ENCODE data around the gene ACKR3. TPM values are rescaled to one million over a fixed set of nuclear protein-coding genes. Genes with fewer than 3 reads are reported as not detected.
A peak's percentile ranks its signal among the peaks of the same experiment; 100 is the strongest.

Gene ACKR3
- total RNA-seq, 2 experiments from 2014 or later: 0.45 to 0.49 TPM

DNA sequence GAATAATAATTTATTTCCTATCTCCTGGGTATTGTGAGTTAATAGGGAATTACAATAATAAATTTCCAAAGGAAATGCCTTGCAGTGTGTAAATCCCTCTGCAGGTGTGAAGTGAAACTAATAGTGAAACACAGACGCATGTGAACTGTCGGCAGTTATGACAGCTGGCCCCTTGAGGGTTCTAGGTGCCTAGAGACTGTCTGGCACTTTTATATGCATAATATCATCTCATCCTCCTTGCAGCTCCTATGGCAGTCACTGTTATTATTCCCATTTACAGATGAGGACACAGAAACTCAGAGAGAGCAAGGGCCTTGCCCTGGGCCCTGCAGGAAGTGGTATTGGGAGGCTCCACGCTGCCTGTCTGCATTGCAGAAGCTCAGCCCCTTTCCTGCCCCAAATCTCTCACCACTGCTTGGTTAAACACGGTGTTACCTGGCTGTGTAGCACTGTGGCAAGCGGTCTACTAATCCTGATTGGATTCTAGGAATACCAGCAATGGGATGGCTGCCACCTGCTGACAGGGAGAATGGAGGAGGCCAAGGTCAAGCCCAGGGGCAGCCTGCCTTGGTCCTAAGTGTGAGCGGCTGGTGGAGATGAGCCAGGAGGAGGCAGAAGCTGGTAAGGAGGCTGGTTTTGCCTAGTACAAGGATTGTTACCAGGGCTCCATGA is 32.8 kb upstream of the ACKR3 start:
- peak; percentile 69 for DNase-seq
- Mint-ChIP-seq H3K36me3 (ENCODE audit: low read depth) (peaks cover 5% of the 10 kb centered on the region), H3K4me1 (ENCODE audit: low read depth) (peaks cover 51% of the 10 kb centered on the region), H3K4me3 (peak overlapping the region; percentile 86), H3K27ac (peak overlapping the region; percentile 91), H3K27me3 (ENCODE audit: low read depth) (no peaks in the 10 kb centered on the region), H3K9me3 (no peaks in the 10 kb centered on the region)
- intact Hi-C loops (cut with micrococcal nuclease): loop anchor here (1.0 to 2.0 kb wide), 4 partner anchors 9 to 32 kb away; partner anchors contain the start of gene ACKR3
- CTCF ChIA-PET: interaction anchor here (1.2 to 3.5 kb wide), 3 partner anchors 9 to 32 kb away, joined by 6 to 21 read pairs (median 11); partner anchors contain the start of gene ACKR3

GRCh38 chr2:236538242-236538641 is 31.4 kb upstream of the ACKR3 start:
- H3K9me3 Mint-ChIP-seq: no peaks in the 10 kb centered on the region
- intact Hi-C loops (cut with micrococcal nuclease): no loop called here
- H3K36me3 Mint-ChIP-seq (ENCODE audit: low read depth): peaks cover 5% of the 10 kb centered on the region
- CTCF ChIA-PET: interaction anchor here (0.9 to 3.5 kb wide), 3 partner anchors 23 to 31 kb away, joined by 3 to 21 read pairs (median 5); partner anchors contain the start of gene ACKR3
- peak; percentile 35 for DNase-seq
- H3K4me1 Mint-ChIP-seq (ENCODE audit: low read depth): peaks cover 60% of the 10 kb centered on the region
- no peaks in the 10 kb centered on the region for H3K27me3 Mint-ChIP-seq (ENCODE audit: low read depth)
- peak overlapping the region; percentile 91 for H3K27ac Mint-ChIP-seq
- H3K4me3 Mint-ChIP-seq: peak overlapping the region; percentile 86

DNA sequence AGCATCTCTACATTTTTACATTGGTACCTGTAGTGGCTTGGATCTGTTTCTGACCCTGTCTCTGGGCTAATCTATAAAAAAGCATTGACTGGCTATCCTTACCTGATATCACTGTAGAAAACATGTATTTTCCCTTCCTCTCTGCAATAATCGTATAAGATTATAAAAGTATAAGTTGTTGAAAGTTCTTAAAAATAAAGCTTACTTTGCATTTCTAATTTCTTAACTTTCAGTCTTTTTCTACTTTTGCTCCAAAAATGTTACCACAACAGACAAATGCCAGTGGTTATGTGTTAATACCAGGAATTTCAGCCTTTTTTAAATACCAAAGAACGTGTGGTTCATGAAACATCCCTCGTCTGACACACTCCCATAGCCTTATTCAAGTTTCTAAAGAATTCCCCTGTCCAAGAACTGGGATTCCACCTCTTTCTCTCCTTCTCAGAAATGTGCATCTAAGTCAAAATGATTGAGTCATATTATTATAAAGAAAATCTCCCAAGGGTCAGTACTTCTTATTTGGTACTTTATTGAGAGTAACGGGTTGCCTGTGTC is 28.5 kb upstream of the ACKR3 start:
- intact Hi-C loops (cut with micrococcal nuclease): loop anchor here (10.0 kb wide), 1 partner anchor 1154 kb away; no protein-coding TSS in a partner anchor
- no peaks in the 10 kb centered on the region for H3K9me3 Mint-ChIP-seq
- H3K36me3 Mint-ChIP-seq (ENCODE audit: low read depth): peaks cover 5% of the 10 kb centered on the region
- no peaks in the 10 kb centered on the region for H3K27me3 Mint-ChIP-seq (ENCODE audit: low read depth)
- peaks cover 70% of the 10 kb centered on the region for H3K4me1 Mint-ChIP-seq (ENCODE audit: low read depth)
- H3K27ac Mint-ChIP-seq: no peak overlapping the region
- H3K4me3 Mint-ChIP-seq: no peak overlapping the region
- CTCF ChIA-PET: no interaction called here
- DNase-seq: no peak

DNA sequence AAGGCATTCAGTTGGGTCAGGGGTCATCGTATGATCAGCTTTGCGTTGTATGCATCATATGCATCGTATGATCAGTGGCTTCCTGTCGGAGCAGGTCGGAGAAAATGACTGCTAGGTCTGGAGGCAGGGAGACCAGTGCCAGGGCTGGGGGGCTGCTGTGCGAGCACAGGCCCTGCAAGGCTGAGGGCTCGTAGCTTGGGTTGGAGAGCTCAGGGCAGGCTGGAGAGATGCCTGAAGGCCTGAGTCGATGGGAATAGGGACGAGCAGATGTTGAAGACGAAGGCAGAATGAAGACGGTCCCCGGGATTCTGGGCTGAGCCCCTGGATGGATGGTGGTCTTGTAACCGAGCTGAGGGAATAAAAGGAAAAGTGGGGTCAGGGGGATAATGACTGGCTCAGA is 25.3 kb upstream of the ACKR3 start:
- Mint-ChIP-seq H3K4me3 (no peak overlapping the region), H3K27ac (peak overlapping the region; percentile 32), H3K9me3 (no peaks in the 10 kb centered on the region), H3K4me1 (ENCODE audit: low read depth) (peaks cover 81% of the 10 kb centered on the region), H3K27me3 (ENCODE audit: low read depth) (no peaks in the 10 kb centered on the region), H3K36me3 (ENCODE audit: low read depth) (peaks cover 6% of the 10 kb centered on the region)
- CTCF ChIA-PET: interaction anchor here (4.5 kb wide), 1 partner anchor 31 kb away, joined by 22 read pairs; no protein-coding TSS in a partner anchor
- DNase-seq: no peak
- intact Hi-C loops (cut with micrococcal nuclease): loop anchor here (10.0 kb wide), 1 partner anchor 1150 kb away; no protein-coding TSS in a partner anchor

GRCh38 chr2:236545248-236545658 is 24.4 kb upstream of the ACKR3 start:
- peaks cover 5% of the 10 kb centered on the region for H3K36me3 Mint-ChIP-seq (ENCODE audit: low read depth)
- no peak overlapping the region for H3K4me3 Mint-ChIP-seq

DNA sequence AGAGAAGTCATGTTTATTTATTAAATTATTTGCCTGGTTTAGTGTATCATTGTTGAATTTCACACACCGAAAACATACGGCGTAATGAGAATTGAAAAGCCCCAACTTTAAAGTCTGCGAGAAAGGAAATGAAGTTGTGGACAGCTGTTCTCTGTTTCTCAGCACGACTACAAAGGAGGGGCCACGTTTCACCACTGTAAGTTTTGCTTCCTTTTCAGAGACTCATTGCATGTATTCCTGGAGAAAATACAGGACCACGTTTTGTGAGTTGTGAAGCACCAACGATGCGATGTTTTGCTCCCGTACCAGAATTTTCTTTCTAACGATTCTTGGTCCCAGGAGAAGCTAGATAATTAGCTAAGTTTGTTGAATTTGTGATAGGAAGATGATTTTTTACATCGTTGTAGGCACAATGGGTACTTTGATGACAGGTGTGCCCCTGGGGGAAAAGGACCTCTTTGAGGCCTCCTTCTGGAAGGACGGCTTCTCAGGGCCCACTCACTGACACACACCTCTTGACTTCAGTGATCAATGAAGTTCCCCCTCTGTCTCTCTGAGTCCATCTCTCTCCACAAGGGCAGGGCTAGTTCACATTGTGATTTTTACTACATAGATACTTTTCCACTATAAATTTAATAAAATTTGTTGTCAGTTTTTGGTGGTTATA is 23.7 kb upstream of the ACKR3 start:
- CTCF ChIA-PET: interaction anchor here (1.0 to 4.5 kb wide), 5 partner anchors 9 to 33 kb away, joined by 3 to 22 read pairs (median 4); no protein-coding TSS in a partner anchor

More at GRCh38 chr2:236545248-236545658, 24.4 kb upstream of the ACKR3 start:
- peaks cover 80% of the 10 kb centered on the region for H3K4me1 Mint-ChIP-seq (ENCODE audit: low read depth)
- H3K27ac Mint-ChIP-seq: no peak overlapping the region
- intact Hi-C loops (cut with micrococcal nuclease): loop anchor here (5.0 to 10.0 kb wide), 2 partner anchors 887 to 1150 kb away; no protein-coding TSS in a partner anchor
- DNase-seq: no peak
- CTCF ChIA-PET: interaction anchor here (1.0 to 4.5 kb wide), 4 partner anchors 9 to 32 kb away, joined by 3 to 22 read pairs (median 5); no protein-coding TSS in a partner anchor
- H3K27me3 Mint-ChIP-seq (ENCODE audit: low read depth): no peaks in the 10 kb centered on the region
- no peaks in the 10 kb centered on the region for H3K9me3 Mint-ChIP-seq

GRCh38 chr2:236546561-236547002 is 23.0 kb upstream of the ACKR3 start:
- H3K36me3 Mint-ChIP-seq (ENCODE audit: low read depth): peaks cover 3% of the 10 kb centered on the region
- H3K4me3 Mint-ChIP-seq: peak overlapping the region; percentile 64
- CTCF ChIA-PET: interaction anchor here (1.0 to 4.5 kb wide), 7 partner anchors 8 to 34 kb away, joined by 3 to 22 read pairs (median 4); partner anchors contain the start of gene ACKR3
- intact Hi-C loops (cut with micrococcal nuclease): loop anchor here (1.0 to 10.0 kb wide), 4 partner anchors 9 to 1148 kb away; no protein-coding TSS in a partner anchor
- no peaks in the 10 kb centered on the region for H3K9me3 Mint-ChIP-seq
- peak overlapping the region; percentile 89 for H3K27ac Mint-ChIP-seq
- H3K27me3 Mint-ChIP-seq (ENCODE audit: low read depth): no peaks in the 10 kb centered on the region
- H3K4me1 Mint-ChIP-seq (ENCODE audit: low read depth): peaks cover 82% of the 10 kb centered on the region
- peak; percentile 54 for DNase-seq

More for the DNA sequence above, 23.7 kb upstream of the ACKR3 start:
- Mint-ChIP-seq H3K27ac (peak overlapping the region; percentile 89), H3K4me1 (ENCODE audit: low read depth) (peaks cover 82% of the 10 kb centered on the region), H3K4me3 (peak overlapping the region; percentile 64), H3K9me3 (no peaks in the 10 kb centered on the region), H3K36me3 (ENCODE audit: low read depth) (peaks cover 4% of the 10 kb centered on the region), H3K27me3 (ENCODE audit: low read depth) (no peaks in the 10 kb centered on the region)
- intact Hi-C loops (cut with micrococcal nuclease): loop anchor here (1.0 to 10.0 kb wide), 4 partner anchors 9 to 1149 kb away; no protein-coding TSS in a partner anchor
- peak; percentile 70 for DNase-seq

- Mint-ChIP-seq H3K9me3 (no peaks in the 10 kb centered on the region), H3K27me3 (ENCODE audit: low read depth) (no peaks in the 10 kb centered on the region), H3K4me3 (no peak overlapping the region), H3K36me3 (ENCODE audit: low read depth) (peaks cover 1% of the 10 kb centered on the region), H3K4me1 (ENCODE audit: low read depth) (peaks cover 85% of the 10 kb centered on the region), H3K27ac (peak overlapping the region; percentile 19)
- DNase-seq: no peak
- intact Hi-C loops (cut with micrococcal nuclease): loop anchor here (5.0 to 10.0 kb wide), 2 partner anchors 885 to 1147 kb away; no protein-coding TSS in a partner anchor
- CTCF ChIA-PET: interaction anchor here (1.0 to 1.1 kb wide), 2 partner anchors 14 to 35 kb away, joined by 4 read pairs; no protein-coding TSS in a partner anchor
These were observed 21.9 kb upstream of the ACKR3 start for GRCh38 chr2:236547725-236548124.

DNA sequence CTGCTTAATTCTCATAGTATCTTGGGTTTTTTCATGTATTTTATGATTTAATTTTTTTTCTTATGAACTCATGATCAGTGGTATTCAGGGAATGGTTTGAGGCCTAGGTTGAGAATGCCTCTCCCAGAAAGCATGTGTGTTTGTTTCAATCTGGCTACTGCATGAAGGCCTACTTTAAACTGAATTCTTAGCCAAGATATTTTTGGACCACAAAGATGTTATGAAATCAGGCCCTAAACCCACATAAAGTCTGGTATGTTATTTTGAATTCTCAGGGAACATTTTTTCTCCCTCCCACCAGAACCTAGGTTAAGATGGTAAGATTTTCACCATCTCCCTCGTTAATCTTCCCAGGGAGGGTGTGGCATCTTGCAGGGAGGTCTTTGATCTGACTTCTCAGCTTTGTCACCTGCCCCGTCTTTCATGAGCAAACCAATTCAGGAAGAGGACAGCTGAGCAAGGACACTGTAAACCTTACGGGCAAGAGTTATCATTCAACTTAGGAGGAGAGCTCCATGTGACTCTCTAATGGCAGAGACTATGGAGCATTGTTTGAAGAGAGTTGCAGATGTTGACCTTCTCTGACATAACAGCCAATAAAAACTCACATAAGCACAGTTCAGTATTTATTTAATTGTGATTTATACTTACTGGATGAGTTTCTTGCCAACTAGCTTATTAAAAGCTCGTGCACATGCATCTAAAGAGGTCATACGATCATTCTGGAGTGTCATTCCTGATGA is 21.3 kb upstream of the ACKR3 start:
- H3K36me3 Mint-ChIP-seq (ENCODE audit: low read depth): peaks cover 1% of the 10 kb centered on the region
- H3K9me3 Mint-ChIP-seq: no peaks in the 10 kb centered on the region
- H3K27ac Mint-ChIP-seq: peak overlapping the region; percentile 19
- peaks cover 88% of the 10 kb centered on the region for H3K4me1 Mint-ChIP-seq (ENCODE audit: low read depth)
- no peak for DNase-seq
- intact Hi-C loops (cut with micrococcal nuclease): loop anchor here (5.0 to 10.0 kb wide), 2 partner anchors 884 to 1146 kb away; no protein-coding TSS in a partner anchor
- no peaks in the 10 kb centered on the region for H3K27me3 Mint-ChIP-seq (ENCODE audit: low read depth)
- CTCF ChIA-PET: interaction anchor here (0.9 to 1.2 kb wide), 3 partner anchors 21 to 35 kb away, joined by 3 to 7 read pairs (median 4); partner anchors contain the start of gene ACKR3
- no peak overlapping the region for H3K4me3 Mint-ChIP-seq

GRCh38 chr2:236549165-236549564 is 20.5 kb upstream of the ACKR3 start:
- Mint-ChIP-seq H3K4me3 (no peak overlapping the region), H3K27ac (no peak overlapping the region), H3K36me3 (ENCODE audit: low read depth) (peaks cover 7% of the 10 kb centered on the region), H3K9me3 (peaks cover 5% of the 10 kb centered on the region), H3K27me3 (ENCODE audit: low read depth) (no peaks in the 10 kb centered on the region), H3K4me1 (ENCODE audit: low read depth) (peaks cover 95% of the 10 kb centered on the region)
- intact Hi-C loops (cut with micrococcal nuclease): loop anchor here (5.0 to 10.0 kb wide), 2 partner anchors 883 to 1146 kb away; no protein-coding TSS in a partner anchor
- CTCF ChIA-PET: interaction anchor here (1.1 to 1.2 kb wide), 2 partner anchors 34 to 36 kb away, joined by 3 to 7 read pairs; no protein-coding TSS in a partner anchor
- DNase-seq: no peak

DNA sequence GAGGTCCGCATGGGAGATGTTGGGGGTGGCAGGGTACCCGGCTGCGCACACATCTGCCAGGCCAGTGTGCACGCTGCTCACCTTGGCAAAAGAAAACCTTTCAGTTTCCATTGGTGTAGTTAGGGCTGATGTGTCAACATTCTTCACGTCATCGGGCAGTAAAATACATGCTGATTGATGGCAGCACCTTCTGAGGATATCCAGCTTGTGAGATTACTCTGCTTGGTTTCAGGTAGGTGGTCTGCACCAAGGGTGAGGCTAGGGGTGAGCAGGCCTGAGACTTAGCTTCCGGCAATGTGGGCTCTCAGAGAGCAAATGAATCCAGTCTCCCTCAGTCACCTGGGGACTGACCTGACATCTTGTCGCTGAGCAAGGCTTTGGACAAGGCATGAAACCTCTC is 19.3 kb upstream of the ACKR3 start:
- Mint-ChIP-seq H3K9me3 (peaks cover 15% of the 10 kb centered on the region), H3K4me3 (no peak overlapping the region)

More for the DNA sequence above, 19.3 kb upstream of the ACKR3 start:
- Mint-ChIP-seq H3K27me3 (ENCODE audit: low read depth) (no peaks in the 10 kb centered on the region), H3K27ac (no peak overlapping the region), H3K4me1 (ENCODE audit: low read depth) (peaks cover 95% of the 10 kb centered on the region), H3K36me3 (ENCODE audit: low read depth) (peaks cover 10% of the 10 kb centered on the region)
- intact Hi-C loops (cut with micrococcal nuclease): no loop called here
- CTCF ChIA-PET: interaction anchor here (0.7 to 1.4 kb wide), 3 partner anchors 19 to 35 kb away, joined by 3 to 4 read pairs (median 3); partner anchors contain the start of gene ACKR3
- no peak for DNase-seq

Measured in activated naive CD4-positive, alpha-beta T cell treated with anti-CD3 and anti-CD28 coated beads for 36 hours (primary cell).